GM23338 (cell line): Measurements from ENCODE around the gene APBB1IP. TPM values are rescaled to one million over a fixed set of nuclear protein-coding genes. Genes with fewer than 3 reads are reported as not detected.

ENCODE experiments used
- ATAC-seq: fragments of 200-7000 bp; cut with Tn5 transposase; 3 replicates; pipeline ENCODE4 v1.9.1; 2020
- DNase-seq: peaks from one replicate; pipeline ENCODE4 v3.0.0-alpha.2; 2015; ENCODE audit warnings: low spot score
- H2AFZ ChIP-seq: fragments of 200-600 bp; sonication (generic); 2 replicates; pipeline ENCODE4 v1.8.0; 2016; ENCODE audit warnings: antibody characterized with exemption, mild to moderate bottlenecking, moderate library complexity
- H3F3A ChIP-seq: fragments of 200-600 bp; sonication (generic); replicated peaks from 2 replicates; pipeline ENCODE4 v1.8.0; 2017; ENCODE audit warnings: antibody characterized with exemption, mixed run types, low read depth
- H3K27ac ChIP-seq: fragments of 200-600 bp; sonication (generic); 2 replicates; pipeline ENCODE4 v1.6.1; 2016; ENCODE audit warnings: low read depth
- H3K27me3 ChIP-seq: fragments of 200-600 bp; sonication (generic); 2 replicates; pipeline ENCODE4 v1.8.0; 2016; ENCODE audit warnings: mild to moderate bottlenecking, mixed run types, moderate library complexity; ENCODE audit not compliant: insufficient read depth
- H3K36me3 ChIP-seq: fragments of 200-600 bp; sonication (generic); 2 replicates; pipeline ENCODE4 v1.8.0; 2016; ENCODE audit warnings: mild to moderate bottlenecking; ENCODE audit not compliant: insufficient read depth
- H3K4me1 ChIP-seq: fragments of 200-600 bp; sonication (generic); 2 replicates; pipeline ENCODE4 v1.8.0; 2016; ENCODE audit warnings: mild to moderate bottlenecking, moderate library complexity; ENCODE audit not compliant: insufficient read depth
- H3K4me2 ChIP-seq: fragments of 200-600 bp; sonication (generic); 2 replicates; pipeline ENCODE4 v1.7.1; 2017; ENCODE audit warnings: mixed run types
- H3K4me3 ChIP-seq: fragments of 200-600 bp; sonication (generic); 2 replicates; pipeline ENCODE4 v1.6.1; 2016; ENCODE audit warnings: mixed run types
- H3K79me2 ChIP-seq: fragments of 200-600 bp; sonication (generic); replicated peaks from 2 replicates; pipeline ENCODE4 v1.8.0; 2017; ENCODE audit warnings: mild to moderate bottlenecking; ENCODE audit not compliant: insufficient read depth
- H3K9me2 ChIP-seq: fragments of 200-600 bp; sonication (generic); 2 replicates; pipeline ENCODE4 v1.8.0; 2017; ENCODE audit not compliant: insufficient read depth
- H4K20me1 ChIP-seq: fragments of 200-600 bp; sonication (generic); replicated peaks from 2 replicates; pipeline ENCODE4 v1.8.0; 2017; ENCODE audit warnings: mild to moderate bottlenecking; ENCODE audit not compliant: insufficient read depth
- H3K27ac Mint-ChIP-seq: 2 replicates; pipeline ENCODE4 v1.8.0; 2020; ENCODE audit warnings: inconsistent platforms, mild to moderate bottlenecking, moderate library complexity, mixed read lengths
- H3K27me3 Mint-ChIP-seq: 3 replicates; pipeline ENCODE4 v1.8.0; 2022; ENCODE audit warnings: low read depth, mild to moderate bottlenecking, moderate library complexity, mixed read lengths, inconsistent platforms; ENCODE audit not compliant: insufficient read depth, poor library complexity
- H3K36me3 Mint-ChIP-seq: 3 replicates; pipeline ENCODE4 v1.8.0; 2021; ENCODE audit warnings: low read depth, mild to moderate bottlenecking, inconsistent platforms, moderate library complexity, mixed read lengths
- H3K4me1 Mint-ChIP-seq: 3 replicates; pipeline ENCODE4 v1.8.0; 2020; ENCODE audit warnings: mild to moderate bottlenecking, inconsistent platforms, mixed read lengths
- H3K4me3 Mint-ChIP-seq: 3 replicates; pipeline ENCODE4 v1.8.0; 2021; ENCODE audit warnings: moderate library complexity, mild to moderate bottlenecking, inconsistent platforms, mixed read lengths
- H3K9me3 Mint-ChIP-seq: 3 replicates; pipeline ENCODE4 v1.8.0; 2020; ENCODE audit warnings: moderate library complexity, mild to moderate bottlenecking, inconsistent platforms, mixed read lengths
- CREB1 ChIP-seq: fragments of 250-450 bp; sonication (Bioruptor Pico); IDR thresholded peaks from 2 replicates; pipeline ENCODE4 v1.5.0; 2020; ENCODE audit warnings: low read depth, mild to moderate bottlenecking, moderate library complexity
- ETS1 ChIP-seq: IDR thresholded peaks from 2 replicates; pipeline ENCODE4 v1.6.1; 2016; ENCODE audit warnings: antibody characterized with exemption
- EZH2 ChIP-seq: fragments of 200-600 bp; sonication (generic); IDR thresholded peaks from one replicate; pipeline ENCODE4 v1.8.0; 2017; ENCODE audit warnings: antibody characterized with exemption, mild to moderate bottlenecking, low read depth; ENCODE audit not compliant: unreplicated experiment
- EZH2phosphoT487 ChIP-seq: fragments of 200-600 bp; sonication (generic); IDR thresholded peaks from one replicate; pipeline ENCODE4 v1.8.1; 2018; ENCODE audit warnings: antibody characterized with exemption; ENCODE audit not compliant: unreplicated experiment
- JUNB ChIP-seq: IDR thresholded peaks from one replicate; pipeline ENCODE4 v1.6.1; 2016; ENCODE audit warnings: antibody characterized with exemption; ENCODE audit not compliant: unreplicated experiment
- NANOG ChIP-seq: IDR thresholded peaks from 2 replicates; pipeline ENCODE4 v1.6.1; 2016; ENCODE audit warnings: antibody characterized with exemption, borderline replicate concordance
- POLR2AphosphoS5 ChIP-seq: IDR thresholded peaks from 2 replicates; pipeline ENCODE4 v1.6.1; 2016; ENCODE audit warnings: antibody characterized with exemption, low read depth
- REST ChIP-seq: IDR thresholded peaks from one replicate; pipeline ENCODE4 v1.6.1; 2018; ENCODE audit warnings: antibody characterized with exemption; ENCODE audit not compliant: unreplicated experiment
- ZNF114 ChIP-seq: fragments of 250-450 bp; sonication (Bioruptor Pico); IDR thresholded peaks from 2 replicates; pipeline ENCODE4 v1.5.0; 2020; ENCODE audit warnings: mild to moderate bottlenecking, moderate library complexity
- ZNF331 ChIP-seq: fragments of 250-450 bp; sonication (Bioruptor Pico); IDR thresholded peaks from 2 replicates; pipeline ENCODE4 v1.5.0; 2020; ENCODE audit warnings: low read depth, mild to moderate bottlenecking, moderate library complexity
- ZNF462 ChIP-seq: fragments of 250-450 bp; sonication (Bioruptor Pico); IDR thresholded peaks from 2 replicates; pipeline ENCODE4 v1.5.0; 2020; ENCODE audit warnings: mild to moderate bottlenecking, moderate library complexity
- polyA plus RNA-seq: library from polyadenylated mRNA; unstranded; fragments of >200 nt; fragmentation: Nextera tagmentation; extraction: Ambion mirVana; gene quantifications from 2 replicates; pipeline ENCODE4 v1.2.1, GENCODE V29; 2016
- total RNA-seq: library from RNA; depleted of rRNA; stranded (reverse); fragments of >200 nt; shearing (Covaris generic); gene quantifications from 2 replicates; pipeline ENCODE4 v1.2.3, GENCODE V29; 2014

APBB1IP gene
- total and polyA plus RNA-seq, 2 experiments from 2014 or later, result 0.14 to 0.16 TPM

GRCh38 chr10:26475386-26475785 lies 37.2 kb downstream of the APBB1IP start:
- H3K36me3 ChIP-seq, result no peaks in the 10 kb centered on the region
- Mint-ChIP-seq H3K27me3 (peaks cover 2% of the 10 kb centered on the region), H3K4me3 (no peak overlapping the region), H3K27ac (no peak overlapping the region), H3K36me3 (no peaks in the 10 kb centered on the region), H3K9me3 (no peaks in the 10 kb centered on the region; the same call in 2 of the 3 replicates), H3K4me1 (peaks cover 5% of the 10 kb centered on the region; the same call in 2 of the 3 replicates)
- no peaks in the 10 kb centered on the region; the same call in 1 of the 2 replicates for H3K4me1 ChIP-seq
- H3F3A ChIP-seq, result no peaks in the 10 kb centered on the region
- no peaks in the 10 kb centered on the region for H3K79me2 ChIP-seq
- no peak overlapping the region for H3K27ac ChIP-seq
- no peaks in the 10 kb centered on the region for H3K27me3 ChIP-seq
- no peak overlapping the region for H2AFZ ChIP-seq
- no peaks in the 10 kb centered on the region for H4K20me1 ChIP-seq
- no peak overlapping the region for H3K4me2 ChIP-seq
- H3K4me3 ChIP-seq, result no peak overlapping the region
- DNase-seq (no peak), ATAC-seq (no peak)
- no peak for TF ChIP-seq ZNF331 (CRISPR knock-in tag)
- no peak for TF ChIP-seq NANOG
- no peak for TF ChIP-seq ZNF462 (CRISPR knock-in tag)
- no peak for TF ChIP-seq POLR2AphosphoS5
- no peak for TF ChIP-seq ZNF114 (CRISPR knock-in tag)
- no peak for TF ChIP-seq CREB1 (CRISPR knock-in tag)
- TF ChIP-seq REST, result no peak
- TF ChIP-seq EZH2, result no peak
- TF ChIP-seq JUNB, result no peak
- TF ChIP-seq EZH2phosphoT487, result no peak
- TF ChIP-seq ETS1, result no peak
- no peaks in the 10 kb centered on the region for H3K9me2 ChIP-seq
